Activated CD8-positive, alpha-beta memory T cell treated with anti-CD3 and anti-CD28 coated beads, Interleukin-2, amount 10 ng/mL, durations not matched to agents 7 days and 5 days (primary cell): Measurements from ENCODE around the gene ATXN7L1. TPM values are rescaled to one million over a fixed set of nuclear protein-coding genes. Genes with fewer than 3 reads are reported as not detected.
"Not testable (repeated sequence)": the region's sequence is repeated elsewhere in the genome, so short reads cannot be mapped to it uniquely, and the experiment has no call there.

Experiments used
- ATAC-seq: fragments of 150-1000 bp; cut with Tn5 transposase; one replicate; pipeline ENCODE4 v1.10.0; 2021; ENCODE audit warnings: moderate library complexity
- CTCF ChIA-PET: fragments of 350-600 bp; sonication (Branson Sonifier 250); formaldehyde crosslinking; loops from one replicate; lab custom pipeline; 2021; ENCODE audit warnings: antibody characterized with exemption; lab: Charles Lee
- DNase-seq: peaks from one replicate; pipeline ENCODE4 v3.0.0-alpha.2; 2020
- H3K27ac Mint-ChIP-seq: one replicate; pipeline ENCODE4 v1.8.0; 2021; ENCODE audit warnings: mild to moderate bottlenecking, mixed read lengths
- H3K27me3 Mint-ChIP-seq: one replicate; pipeline ENCODE4 v1.8.0; 2021; ENCODE audit warnings: mixed read lengths
- H3K36me3 Mint-ChIP-seq: one replicate; pipeline ENCODE4 v1.8.0; 2021; ENCODE audit warnings: mild to moderate bottlenecking, mixed read lengths
- H3K4me1 Mint-ChIP-seq: one replicate; pipeline ENCODE4 v1.8.0; 2021; ENCODE audit warnings: mixed read lengths
- H3K4me3 Mint-ChIP-seq: one replicate; pipeline ENCODE4 v1.8.0; 2021; ENCODE audit warnings: mild to moderate bottlenecking, moderate library complexity, mixed read lengths
- H3K9me3 Mint-ChIP-seq: one replicate; pipeline ENCODE4 v1.8.0; 2022; ENCODE audit warnings: low read depth, mixed read lengths
- total RNA-seq, 2 experiments: library from RNA; stranded (reverse); gene quantifications; one replicate each; pipeline ENCODE4 v1.2.3, GENCODE V29; 2021

ATXN7L1 gene
- total RNA-seq, 2 experiments from 2014 or later, result 4.2 to 9.1 TPM

DNA sequence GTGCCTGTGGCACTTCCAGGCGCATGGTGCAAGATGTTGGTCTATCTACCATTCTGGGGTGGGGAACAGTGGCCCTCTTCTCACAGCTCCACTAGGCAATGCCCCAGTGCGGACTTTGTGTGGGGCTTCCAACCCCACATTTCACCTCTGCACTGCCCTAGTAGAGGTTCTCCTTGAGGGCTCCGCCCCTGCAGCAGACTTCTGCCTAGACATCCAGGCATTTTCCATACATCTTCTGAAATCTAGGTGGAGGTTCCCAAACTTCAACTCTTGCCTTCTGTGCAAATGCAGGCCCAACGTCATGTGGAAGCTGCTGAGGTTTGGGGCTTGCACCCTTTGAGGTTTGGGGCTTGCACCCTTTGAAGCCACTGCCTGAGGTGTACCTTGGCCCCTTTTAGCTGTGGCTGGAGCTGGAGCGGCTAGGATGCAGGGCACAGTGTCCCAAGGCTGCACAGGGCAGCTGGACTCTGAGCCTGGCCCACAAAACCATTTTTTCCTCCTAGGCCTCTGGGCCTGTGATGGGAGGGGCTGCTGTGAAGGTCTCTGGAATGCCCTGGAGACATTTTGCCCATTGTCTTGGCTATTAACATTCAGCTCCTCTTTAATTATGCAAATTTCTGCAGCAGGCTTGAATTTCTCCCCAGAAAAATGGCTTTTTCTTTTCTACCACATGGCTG, 164.5 kb downstream of the ATXN7L1 start:
- H3K36me3 Mint-ChIP-seq, result peaks cover 22% of the 10 kb centered on the region
- no peak overlapping the region for H3K4me3 Mint-ChIP-seq
- H3K4me1 Mint-ChIP-seq, result peaks cover 2% of the 10 kb centered on the region
- CTCF ChIA-PET, result no interaction called here
- H3K27ac Mint-ChIP-seq, result no peak overlapping the region
- DNase-seq (no peak), ATAC-seq (no peak)
- H3K9me3 Mint-ChIP-seq, result peaks cover 16% of the 10 kb centered on the region
- no peaks in the 10 kb centered on the region for H3K27me3 Mint-ChIP-seq

GRCh38 chr7:105710720-105711119, 165.7 kb downstream of the ATXN7L1 start:
- H3K27ac Mint-ChIP-seq, H3K27me3 Mint-ChIP-seq, H3K4me3 Mint-ChIP-seq, H3K4me1 Mint-ChIP-seq, DNase-seq, ATAC-seq: not testable (repeated sequence)
- Mint-ChIP-seq H3K36me3 (peaks cover 22% of the 10 kb centered on the region), H3K9me3 (peaks cover 16% of the 10 kb centered on the region)
- CTCF ChIA-PET, result interaction anchor here (0.7 kb wide), 1 partner anchor 312 kb away, joined by 3 read pairs; no protein-coding TSS in a partner anchor

GRCh38 chr7:105708763-105709080, 167.7 kb downstream of the ATXN7L1 start:
- H3K27ac Mint-ChIP-seq, result no peak overlapping the region
- CTCF ChIA-PET, result no interaction called here
- H3K4me1 Mint-ChIP-seq, result peaks cover 2% of the 10 kb centered on the region
- H3K9me3 Mint-ChIP-seq, result peaks cover 16% of the 10 kb centered on the region
- peaks cover 22% of the 10 kb centered on the region for H3K36me3 Mint-ChIP-seq
- ATAC-seq (no peak), DNase-seq (no peak)
- no peak overlapping the region for H3K4me3 Mint-ChIP-seq
- no peaks in the 10 kb centered on the region for H3K27me3 Mint-ChIP-seq

DNA sequence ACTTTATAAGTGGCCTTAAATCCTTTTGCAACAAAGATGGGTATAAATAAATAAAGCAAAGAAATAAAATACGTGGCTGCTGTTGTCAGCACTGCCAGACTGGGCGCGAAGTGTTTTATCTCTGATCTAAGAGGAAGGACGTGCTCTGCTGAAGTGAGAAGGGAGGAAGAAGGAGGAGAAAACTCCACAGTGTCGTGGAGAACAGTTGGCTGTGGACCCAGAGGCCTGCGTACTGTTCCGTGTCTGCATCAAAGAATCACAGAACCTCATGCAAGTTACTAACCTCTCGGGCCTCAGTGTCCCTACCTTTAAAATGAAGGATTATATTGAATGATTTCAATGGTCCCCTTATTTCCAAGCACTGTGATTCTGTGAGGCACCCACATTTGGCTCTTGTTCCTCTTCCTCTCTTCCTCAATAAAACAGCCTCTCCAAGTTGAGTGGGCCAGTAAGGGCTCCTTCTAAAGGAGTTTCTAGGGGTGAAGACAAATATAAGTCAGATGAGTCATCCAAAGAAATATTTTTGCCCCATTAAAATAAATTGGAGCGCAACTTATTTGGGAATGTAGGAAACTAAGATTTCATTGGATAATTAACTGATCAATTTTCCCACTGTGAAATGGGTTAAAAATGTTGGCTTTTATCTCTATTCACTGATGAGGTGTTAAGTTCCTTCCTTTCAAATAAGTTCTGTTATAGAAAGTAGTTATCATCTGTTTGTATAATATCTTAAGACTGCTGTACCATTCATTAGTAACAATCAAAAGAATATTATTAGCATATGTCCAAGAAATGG, 168.2 kb downstream of the ATXN7L1 start:
- H3K27ac Mint-ChIP-seq, result no peak overlapping the region
- DNase-seq, result no peak
- peaks cover 14% of the 10 kb centered on the region for H3K9me3 Mint-ChIP-seq
- no peak overlapping the region for H3K4me3 Mint-ChIP-seq
- peaks cover 20% of the 10 kb centered on the region for H3K36me3 Mint-ChIP-seq
- CTCF ChIA-PET, result no interaction called here
- H3K27me3 Mint-ChIP-seq, result no peaks in the 10 kb centered on the region
- ATAC-seq, result no peak
- peaks cover 2% of the 10 kb centered on the region for H3K4me1 Mint-ChIP-seq

GRCh38 chr7:105707381-105707780, 169.0 kb downstream of the ATXN7L1 start:
- peaks cover 9% of the 10 kb centered on the region for H3K9me3 Mint-ChIP-seq
- CTCF ChIA-PET, result no interaction called here
- peaks cover 14% of the 10 kb centered on the region for H3K36me3 Mint-ChIP-seq
- H3K27me3 Mint-ChIP-seq, result no peaks in the 10 kb centered on the region
- ATAC-seq, result no peak
- no peak for DNase-seq
- no peak overlapping the region for H3K4me3 Mint-ChIP-seq
- H3K27ac Mint-ChIP-seq, result no peak overlapping the region
- H3K4me1 Mint-ChIP-seq, result peaks cover 2% of the 10 kb centered on the region

DNA sequence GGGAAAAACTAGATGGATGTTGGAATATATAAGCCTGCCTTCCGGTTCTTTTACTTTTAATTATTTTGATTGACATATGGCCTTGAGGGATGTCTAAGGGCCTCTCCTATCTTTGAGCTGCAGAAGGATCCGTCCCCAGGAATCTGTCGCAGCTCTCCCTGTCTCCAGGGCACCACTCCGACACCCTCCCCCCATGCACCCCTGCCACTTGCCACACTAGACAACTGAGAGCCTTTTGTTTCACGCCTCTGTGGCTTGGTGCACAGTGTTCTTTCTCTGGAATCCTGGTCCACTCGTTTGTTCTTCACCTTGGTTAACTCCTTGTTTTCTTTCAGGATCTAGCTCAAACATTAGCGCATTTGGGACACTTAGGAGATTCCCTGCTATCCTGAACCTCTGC, 171.0 kb downstream of the ATXN7L1 start:
- H3K27me3 Mint-ChIP-seq, result no peaks in the 10 kb centered on the region
- ATAC-seq (no peak), DNase-seq (no peak)
- peaks cover 5% of the 10 kb centered on the region for H3K36me3 Mint-ChIP-seq
- CTCF ChIA-PET, result no interaction called here
- no peak overlapping the region for H3K4me3 Mint-ChIP-seq
- H3K27ac Mint-ChIP-seq, result no peak overlapping the region
- H3K9me3 Mint-ChIP-seq, result peaks cover 3% of the 10 kb centered on the region
- peaks cover 2% of the 10 kb centered on the region for H3K4me1 Mint-ChIP-seq

- Mint-ChIP-seq H3K4me3 (no peak overlapping the region), H3K36me3 (no peaks in the 10 kb centered on the region), H3K4me1 (peaks cover 2% of the 10 kb centered on the region), H3K9me3 (no peaks in the 10 kb centered on the region), H3K27ac (no peak overlapping the region), H3K27me3 (no peaks in the 10 kb centered on the region)
- ATAC-seq, result no peak
- DNase-seq, result no peak
- CTCF ChIA-PET, result interaction anchor here (1.4 kb wide), 1 partner anchor 47 kb away, joined by 3 read pairs; no protein-coding TSS in a partner anchor
Observed at GRCh38 chr7:105703207-105703930, 173.0 kb downstream of the ATXN7L1 start.

- DNase-seq (no peak), ATAC-seq (no peak)
- no peak overlapping the region for H3K27ac Mint-ChIP-seq
- peaks cover 2% of the 10 kb centered on the region for H3K27me3 Mint-ChIP-seq
- H3K9me3 Mint-ChIP-seq, result peaks cover 4% of the 10 kb centered on the region
- no peaks in the 10 kb centered on the region for H3K36me3 Mint-ChIP-seq
- no peaks in the 10 kb centered on the region for H3K4me1 Mint-ChIP-seq
- no peak overlapping the region for H3K4me3 Mint-ChIP-seq
- CTCF ChIA-PET, result interaction anchor here (0.7 kb wide), 1 partner anchor 280 kb away, joined by 4 read pairs; no protein-coding TSS in a partner anchor
Observed at GRCh38 chr7:105699568-105700236, 176.7 kb downstream of the ATXN7L1 start.

DNA sequence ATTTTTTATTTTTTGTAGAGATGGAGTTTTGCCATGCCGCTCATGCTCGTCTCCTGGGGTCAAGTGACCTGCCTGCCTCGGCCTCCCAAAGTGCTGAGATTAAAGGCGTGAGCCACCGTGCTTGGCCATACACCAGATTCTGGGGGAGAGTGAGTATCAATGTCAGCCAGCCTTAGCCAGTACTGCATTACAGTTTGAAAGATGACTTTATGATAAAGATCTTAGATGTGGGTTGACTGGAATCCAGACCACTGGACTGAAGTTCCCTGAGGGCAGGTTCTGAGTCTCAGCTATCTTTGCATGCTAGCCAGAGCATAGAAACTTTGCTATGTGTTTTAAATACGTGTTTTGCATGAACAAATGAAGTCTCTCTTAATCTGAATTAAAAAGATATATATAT, 177.9 kb downstream of the ATXN7L1 start:
- DNase-seq (no peak), ATAC-seq (no peak)
- CTCF ChIA-PET, result no interaction called here
- no peak overlapping the region for H3K4me3 Mint-ChIP-seq
- peaks cover 4% of the 10 kb centered on the region for H3K9me3 Mint-ChIP-seq
- no peak overlapping the region for H3K27ac Mint-ChIP-seq
- peaks cover 8% of the 10 kb centered on the region for H3K27me3 Mint-ChIP-seq
- no peaks in the 10 kb centered on the region for H3K36me3 Mint-ChIP-seq
- H3K4me1 Mint-ChIP-seq, result peaks cover 4% of the 10 kb centered on the region

DNA sequence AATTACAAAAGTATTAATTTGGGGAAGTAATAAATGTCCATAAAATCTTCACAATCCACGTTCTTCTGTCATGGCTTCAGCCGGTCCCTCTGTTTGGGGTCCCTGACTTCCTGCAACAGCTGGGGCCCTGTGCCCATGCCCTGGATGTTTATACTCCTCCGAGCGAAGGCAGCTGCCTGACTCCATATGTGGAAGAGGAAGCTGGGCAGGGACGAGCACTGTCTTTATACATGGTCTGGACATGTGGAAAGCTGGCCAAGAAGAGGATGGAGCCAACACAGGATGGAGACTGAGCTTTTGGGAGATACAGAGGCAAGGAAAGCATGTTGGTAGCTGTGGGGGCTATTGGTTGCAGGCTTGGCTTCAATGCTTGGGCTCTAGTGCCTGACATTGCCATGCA, 178.6 kb downstream of the ATXN7L1 start:
- no peak for ATAC-seq
- Mint-ChIP-seq H3K4me1 (peaks cover 11% of the 10 kb centered on the region), H3K9me3 (peaks cover 4% of the 10 kb centered on the region), H3K4me3 (no peak overlapping the region), H3K36me3 (no peaks in the 10 kb centered on the region), H3K27ac (no peak overlapping the region), H3K27me3 (peaks cover 8% of the 10 kb centered on the region)
- CTCF ChIA-PET, result no interaction called here
- DNase-seq, result no peak

- H3K9me3 Mint-ChIP-seq, H3K36me3 Mint-ChIP-seq, ATAC-seq, H3K27me3 Mint-ChIP-seq, H3K27ac Mint-ChIP-seq, H3K4me3 Mint-ChIP-seq, DNase-seq, CTCF ChIA-PET: not testable (repeated sequence)
- H3K4me1 Mint-ChIP-seq, result peaks cover 16% of the 10 kb centered on the region
Observed at GRCh38 chr7:105697169-105697568, 179.2 kb downstream of the ATXN7L1 start.

GRCh38 chr7:105693576-105693975, 182.8 kb downstream of the ATXN7L1 start:
- H3K4me3 Mint-ChIP-seq, result no peak overlapping the region
- H3K27ac Mint-ChIP-seq, result peak overlapping the region; percentile 64

More at GRCh38 chr7:105693576-105693975, 182.8 kb downstream of the ATXN7L1 start:
- ATAC-seq (no peak), DNase-seq (peak; percentile 52)
- peaks cover 8% of the 10 kb centered on the region for H3K27me3 Mint-ChIP-seq
- peaks cover 4% of the 10 kb centered on the region for H3K9me3 Mint-ChIP-seq
- peaks cover 34% of the 10 kb centered on the region for H3K4me1 Mint-ChIP-seq
- no peaks in the 10 kb centered on the region for H3K36me3 Mint-ChIP-seq
- CTCF ChIA-PET, result interaction anchor here (1.0 kb wide), 1 partner anchor 21 kb away, joined by 3 read pairs; no protein-coding TSS in a partner anchor
